ENCODE measurements around the gene AAK1.

DNA sequence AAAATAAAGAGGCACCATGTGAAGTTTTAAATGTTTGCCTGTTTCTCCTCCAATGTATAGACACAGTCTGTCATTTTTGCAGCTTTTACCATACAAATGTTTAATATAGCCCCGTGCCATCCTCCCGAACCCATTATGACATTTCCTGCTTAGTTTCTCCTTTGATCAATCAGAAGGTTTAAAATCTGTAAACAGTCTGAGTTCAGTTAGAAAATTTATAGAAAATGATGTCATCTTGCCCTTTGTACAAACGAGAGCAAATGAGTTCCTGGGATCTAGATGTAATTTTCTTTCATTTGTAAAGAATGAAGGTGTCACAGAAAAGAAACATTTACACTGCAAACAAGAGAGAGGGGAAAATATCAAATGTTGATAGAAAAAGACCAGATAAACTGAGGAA lies 143.6 kb downstream of the AAK1 start:
- TF ChIP-seq, protein P1, sequence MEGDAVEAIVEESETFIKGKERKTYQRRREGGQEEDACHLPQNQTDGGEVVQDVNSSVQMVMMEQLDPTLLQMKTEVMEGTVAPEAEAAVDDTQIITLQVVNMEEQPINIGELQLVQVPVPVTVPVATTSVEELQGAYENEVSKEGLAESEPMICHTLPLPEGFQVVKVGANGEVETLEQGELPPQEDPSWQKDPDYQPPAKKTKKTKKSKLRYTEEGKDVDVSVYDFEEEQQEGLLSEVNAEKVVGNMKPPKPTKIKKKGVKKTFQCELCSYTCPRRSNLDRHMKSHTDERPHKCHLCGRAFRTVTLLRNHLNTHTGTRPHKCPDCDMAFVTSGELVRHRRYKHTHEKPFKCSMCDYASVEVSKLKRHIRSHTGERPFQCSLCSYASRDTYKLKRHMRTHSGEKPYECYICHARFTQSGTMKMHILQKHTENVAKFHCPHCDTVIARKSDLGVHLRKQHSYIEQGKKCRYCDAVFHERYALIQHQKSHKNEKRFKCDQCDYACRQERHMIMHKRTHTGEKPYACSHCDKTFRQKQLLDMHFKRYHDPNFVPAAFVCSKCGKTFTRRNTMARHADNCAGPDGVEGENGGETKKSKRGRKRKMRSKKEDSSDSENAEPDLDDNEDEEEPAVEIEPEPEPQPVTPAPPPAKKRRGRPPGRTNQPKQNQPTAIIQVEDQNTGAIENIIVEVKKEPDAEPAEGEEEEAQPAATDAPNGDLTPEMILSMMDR (optimal IDR thresholded peaks at IDR 0.05 in 1 of 3, IDR thresholded peaks at IDR 0.05 in 1 of 3, conservative IDR thresholded peaks at IDR 0.05 in 1 of 3; ENCODE audit: extremely low read depth in 1 of 3, insufficient read depth in 2 of 3, low read length in 3 of 3), result no peak
- no peak for TF ChIP-seq EZH2 (IDR thresholded peaks at IDR 0.05; ENCODE audit: low read length)

Data from keratinocyte (primary cell).